MCF 10A (cell line): Measurements from ENCODE around the gene CDK5RAP3. TPM values are rescaled to one million over a fixed set of nuclear protein-coding genes. Genes with fewer than 3 reads are reported as not detected.
"Not testable (repeated sequence)": the region's sequence is repeated elsewhere in the genome, so short reads cannot be mapped to it uniquely, and the experiment has no call there.

Source experiments
- BruUV-seq: library from RNA; stranded (reverse); fragments of 400-500 nt; replicated peaks from 2 replicates; lab custom pipeline; 2021; lab: Mats Ljungman, UMichigan
- CTCF ChIA-PET: fragments of 300-600 bp; sonication (Branson Sonifier 250); formaldehyde crosslinking; extraction: SDS; loops from one replicate; lab custom pipeline; 2021; ENCODE audit warnings: antibody characterized with exemption, inconsistent platforms; lab: Yijun Ruan, JAX
- POLR2A ChIA-PET: fragments of 300-600, 350-650 bp; sonication (Branson Sonifier 250); formaldehyde crosslinking; extraction: SDS; loops from one replicate; lab custom pipeline; 2020; ENCODE audit warnings: antibody characterized with exemption, inconsistent platforms; lab: Yijun Ruan, JAX
- DNase-seq: peaks from one replicate; pipeline ENCODE4 v3.0.0-alpha.2; 2018; ENCODE audit not compliant: unreplicated experiment
- H3K27ac Mint-ChIP-seq: one replicate; pipeline ENCODE4 v1.8.0; 2022; ENCODE audit warnings: mild to moderate bottlenecking, low read depth, mixed read lengths; ENCODE audit not compliant: unreplicated experiment
- H3K27me3 Mint-ChIP-seq: one replicate; pipeline ENCODE4 v1.8.0; 2022; ENCODE audit warnings: mixed read lengths; ENCODE audit not compliant: insufficient read depth, unreplicated experiment
- H3K36me3 Mint-ChIP-seq: one replicate; pipeline ENCODE4 v1.8.0; 2022; ENCODE audit warnings: mild to moderate bottlenecking, moderate library complexity, mixed read lengths; ENCODE audit not compliant: insufficient read depth, unreplicated experiment
- H3K4me1 Mint-ChIP-seq: one replicate; pipeline ENCODE4 v1.8.0; 2022; ENCODE audit warnings: mixed read lengths; ENCODE audit not compliant: insufficient read depth, unreplicated experiment
- H3K4me3 Mint-ChIP-seq: one replicate; pipeline ENCODE4 v1.8.0; 2022; ENCODE audit warnings: mild to moderate bottlenecking, moderate library complexity, mixed read lengths; ENCODE audit not compliant: unreplicated experiment
- H3K9me3 Mint-ChIP-seq: one replicate; pipeline ENCODE4 v1.8.0; 2022; ENCODE audit warnings: mixed read lengths; ENCODE audit not compliant: unreplicated experiment
- CTCF ChIP-seq: fragments of 200-600 bp; IDR thresholded peaks from one replicate; pipeline ENCODE4 v1.8.0; 2022; ENCODE audit warnings: antibody characterized with exemption, mild to moderate bottlenecking; ENCODE audit not compliant: unreplicated experiment
- intact Hi-C: fragments of 100-400 bp; cut with micrococcal nuclease; formaldehyde crosslinking; loops from 2 replicates; pipeline ENCODE4 v1.14.1; 2022
- total RNA-seq: library from RNA; stranded (reverse); gene quantifications from 2 replicates; pipeline ENCODE4 v1.2.3, GENCODE V29; 2022

Gene CDK5RAP3
- total RNA-seq, 1 experiment from 2014 or later = 132 TPM

DNA sequence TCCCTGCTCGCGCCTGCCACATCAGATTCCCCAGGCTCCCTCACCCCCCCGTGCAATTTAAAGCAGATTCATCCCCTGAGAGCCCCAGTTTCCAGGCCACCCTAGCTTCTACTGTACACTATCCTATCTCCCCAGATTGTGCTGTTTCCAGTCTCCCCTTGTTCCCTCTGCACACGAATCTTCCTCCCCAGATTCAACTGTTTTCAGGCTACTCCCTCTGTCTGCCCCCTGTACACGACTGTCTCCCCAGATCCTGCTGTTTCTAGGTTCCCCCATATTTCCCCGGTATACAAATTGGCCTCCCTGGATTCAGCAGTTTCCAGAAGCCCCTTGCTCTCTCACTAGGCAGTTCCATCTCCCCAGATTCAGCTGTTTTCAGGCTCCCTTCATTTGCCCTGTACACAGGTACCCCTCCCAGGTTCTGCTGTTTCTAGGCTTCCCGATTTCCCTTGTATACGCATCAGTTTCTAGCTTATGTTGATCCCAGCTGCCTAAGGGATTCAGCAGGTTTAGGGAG is 43.7 kb downstream of the CDK5RAP3 start:
- Mint-ChIP-seq H3K4me3 (no peak overlapping the region), H3K36me3 (no peaks in the 10 kb centered on the region), H3K27me3 (no peaks in the 10 kb centered on the region), H3K9me3 (no peaks in the 10 kb centered on the region), H3K4me1 (peaks cover 6% of the 10 kb centered on the region), H3K27ac (no peak overlapping the region)
- no peak for TF ChIP-seq CTCF
- no peak for DNase-seq
- ChIA-PET CTCF (interaction anchor here (0.9 to 9.9 kb wide), 4 partner anchors 36 to 66 kb away, joined by 3 to 131 read pairs (median 8); partner anchors contain the start of gene CDK5RAP3), POLR2A (interaction anchor here (0.7 to 1.3 kb wide), 2 partner anchors 15 to 119 kb away, joined by 3 to 4 read pairs; no protein-coding TSS in a partner anchor)
- intact Hi-C loops = no loop called here
- no TSS peak for BruUV-seq

GRCh38 chr17:48016112-48016511 is 45.2 kb downstream of the CDK5RAP3 start:
- H3K27ac Mint-ChIP-seq = peak overlapping the region; percentile 55

DNA sequence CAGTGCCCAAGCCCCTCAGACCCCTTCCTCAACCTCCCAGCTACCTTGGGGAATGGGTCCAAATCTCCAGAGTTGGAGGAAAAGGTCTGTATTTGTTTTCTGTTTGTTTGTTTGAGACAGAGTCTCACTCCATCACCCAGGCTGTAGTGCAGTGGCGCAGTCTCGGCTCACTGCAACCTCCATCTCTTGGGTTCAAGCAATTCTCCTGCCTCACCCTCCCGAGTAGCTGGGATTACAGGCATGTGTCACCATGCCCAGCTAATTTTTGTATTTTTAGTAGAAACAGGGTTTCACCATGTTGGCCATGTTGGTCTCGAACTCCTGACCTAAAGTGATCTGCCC is 46.9 kb downstream of the CDK5RAP3 start:
- POLR2A ChIA-PET = interaction anchor here (0.6 to 2.5 kb wide), 9 partner anchors 15 to 176 kb away, joined by 3 to 13 read pairs (median 5); partner anchors contain the start of genes PNPO and SCRN2
- H3K9me3 Mint-ChIP-seq, H3K4me1 Mint-ChIP-seq, H3K36me3 Mint-ChIP-seq, DNase-seq, BruUV-seq, H3K27ac Mint-ChIP-seq, H3K4me3 Mint-ChIP-seq, H3K27me3 Mint-ChIP-seq: not testable (repeated sequence)
- intact Hi-C loops = loop anchor here (1.0 kb wide), 4 partner anchors 39 to 174 kb away; no protein-coding TSS in a partner anchor
- CTCF ChIA-PET = interaction anchor here (0.6 to 9.9 kb wide), 25 partner anchors 8 to 1527 kb away, joined by 3 to 131 read pairs (median 4); partner anchors contain the start of genes CDK5RAP3, PNPO, SCRN2 and SP6

More at GRCh38 chr17:48016112-48016511, 45.2 kb downstream of the CDK5RAP3 start:
- H3K36me3 Mint-ChIP-seq = no peaks in the 10 kb centered on the region
- peaks cover 5% of the 10 kb centered on the region for H3K4me1 Mint-ChIP-seq
- no peak for DNase-seq
- no peak for TF ChIP-seq CTCF
- no peaks in the 10 kb centered on the region for H3K27me3 Mint-ChIP-seq
- no TSS peak for BruUV-seq
- no peak overlapping the region for H3K4me3 Mint-ChIP-seq
- POLR2A ChIA-PET = no interaction called here
- H3K9me3 Mint-ChIP-seq = no peaks in the 10 kb centered on the region
- intact Hi-C loops = no loop called here
- CTCF ChIA-PET = interaction anchor here (0.6 to 9.9 kb wide), 7 partner anchors 23 to 1687 kb away, joined by 3 to 131 read pairs (median 5); no protein-coding TSS in a partner anchor

DNA sequence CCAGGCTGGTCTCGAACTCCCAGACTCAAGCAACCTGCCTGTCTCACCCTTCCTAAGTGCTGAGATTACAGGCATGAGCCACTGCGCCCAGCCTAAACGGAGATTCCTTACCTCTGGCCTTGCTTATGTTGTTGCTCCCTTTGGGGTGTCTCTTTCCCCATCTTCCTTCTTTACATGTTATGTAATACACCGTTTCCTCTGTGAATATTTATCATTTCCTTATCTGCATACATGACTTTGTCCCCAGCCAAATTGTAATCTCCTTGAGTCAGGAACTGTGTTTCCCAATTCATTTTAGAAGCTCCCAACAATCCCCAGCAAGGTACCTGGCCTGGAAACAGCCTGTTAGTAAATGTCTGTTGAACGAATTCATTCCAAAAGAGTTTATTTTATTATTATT is 51.0 kb downstream of the CDK5RAP3 start:
- no peak for TF ChIP-seq CTCF
- no peak for DNase-seq

More for the DNA sequence above, 51.0 kb downstream of the CDK5RAP3 start:
- Mint-ChIP-seq H3K27ac (no peak overlapping the region), H3K9me3 (no peaks in the 10 kb centered on the region), H3K27me3 (no peaks in the 10 kb centered on the region), H3K4me3 (no peak overlapping the region), H3K4me1 (peaks cover 34% of the 10 kb centered on the region), H3K36me3 (peaks cover 10% of the 10 kb centered on the region)
- ChIA-PET POLR2A (interaction anchor here (0.7 to 1.1 kb wide), 4 partner anchors 9 to 73 kb away, joined by 3 to 4 read pairs (median 3); partner anchors contain the start of gene CDK5RAP3), CTCF (interaction anchor here (0.7 to 9.9 kb wide), 3 partner anchors 24 to 73 kb away, joined by 4 to 131 read pairs (median 9); partner anchors contain the start of gene CDK5RAP3)
- intact Hi-C loops = no loop called here
- no TSS peak for BruUV-seq
